ENCODE results near the gene ITIH4.

The ITIH4 gene

GRCh38 chr3:52771702-52772101 is 58.8 kb downstream of the ITIH4 start:
- Mint-ChIP-seq H3K36me3 (ENCODE audit: low read depth) (no peaks in the 10 kb centered on the region), H3K27ac (peak overlapping the region; percentile 91), H3K4me3 (peak overlapping the region; percentile 87), H3K4me1 (ENCODE audit: low read depth) (peaks cover 19% of the 10 kb centered on the region), H3K9me3 (no peaks in the 10 kb centered on the region), H3K27me3 (ENCODE audit: low read depth) (no peaks in the 10 kb centered on the region)

GRCh38 chr3:52771334-52771681 is 59.2 kb downstream of the ITIH4 start:
- H3K27me3 Mint-ChIP-seq (ENCODE audit: low read depth): no peaks in the 10 kb centered on the region
- H3K4me3 Mint-ChIP-seq: peak overlapping the region; percentile 87
- H3K9me3 Mint-ChIP-seq: no peaks in the 10 kb centered on the region
- H3K36me3 Mint-ChIP-seq (ENCODE audit: low read depth): no peaks in the 10 kb centered on the region
- H3K4me1 Mint-ChIP-seq (ENCODE audit: low read depth): peaks cover 19% of the 10 kb centered on the region
- H3K27ac Mint-ChIP-seq: peak overlapping the region; percentile 91

- Mint-ChIP-seq H3K4me3 (peak within 1 kb of the TSS; percentile 87), H3K9me3 (no peaks in the 10 kb centered on the region), H3K4me1 (ENCODE audit: low read depth) (peaks cover 19% of the 10 kb centered on the region), H3K27me3 (ENCODE audit: low read depth) (no peaks in the 10 kb centered on the region), H3K36me3 (ENCODE audit: low read depth) (no peaks in the 10 kb centered on the region), H3K27ac (peak within 1 kb of the TSS; percentile 91)
Measured at GRCh38 chr3:52770496-52771333, 59.8 kb downstream of the ITIH4 start, which contains the start of gene NEK4. TSS of gene NEK4 (minus strand) at chr3:52770940. CDS start at chr3:52770746, 194 bp downstream.

GRCh38 chr3:52769786-52770455 is 60.6 kb downstream of the ITIH4 start:
- peaks cover 19% of the 10 kb centered on the region for H3K4me1 Mint-ChIP-seq (ENCODE audit: low read depth)
- H3K9me3 Mint-ChIP-seq: no peaks in the 10 kb centered on the region
- H3K27ac Mint-ChIP-seq: peak overlapping the region; percentile 80
- H3K4me3 Mint-ChIP-seq: peak overlapping the region; percentile 87
- H3K27me3 Mint-ChIP-seq (ENCODE audit: low read depth): no peaks in the 10 kb centered on the region
- no peaks in the 10 kb centered on the region for H3K36me3 Mint-ChIP-seq (ENCODE audit: low read depth)

- Mint-ChIP-seq H3K27me3 (ENCODE audit: low read depth) (no peaks in the 10 kb centered on the region), H3K4me1 (ENCODE audit: low read depth) (peaks cover 3% of the 10 kb centered on the region), H3K27ac (no peak overlapping the region), H3K4me3 (no peak overlapping the region), H3K9me3 (no peaks in the 10 kb centered on the region), H3K36me3 (ENCODE audit: low read depth) (peaks cover 26% of the 10 kb centered on the region)
Measured at GRCh38 chr3:52763466-52763865, 67.0 kb downstream of the ITIH4 start.

Measured in T-helper 1 cell treated with Interleukin-12 subunit alpha and Interleukin-12 subunit beta and Interleukin-4 antibody, amounts not matched to agents 30 μg/mL and 1 μg/mL, for 36 hours (primary cell).